ENCODE data around the gene ZCCHC12.

ZCCHC12 gene

GRCh38 chrX:118867251-118867650 is 43.6 kb downstream of the ZCCHC12 start:
- no peak for DNase-seq (ENCODE audit: low read depth in 2 of 2)

GRCh38 chrX:118872102-118872566 is 48.5 kb downstream of the ZCCHC12 start:
- no peak for DNase-seq (ENCODE audit: low read depth in 2 of 2)

Measured in stimulated activated CD8-positive, alpha-beta memory T cell treated with anti-CD3 and anti-CD28 coated beads, Interleukin-7, amount 100 ng/mL, for 4 hours (primary cell).